SK-N-SH (cell line): ENCODE data around the gene PRPF18. TPM values are rescaled to one million over a fixed set of nuclear protein-coding genes. Genes with fewer than 3 reads are reported as not detected.

Source experiments
- CTCF ChIA-PET: fragments of 300-600, 350-600 bp; formaldehyde crosslinking; extraction: SDS; loops from one replicate; lab custom pipeline; 2021; lab: Yijun Ruan, JAX
- POLR2A ChIA-PET: fragments of 350-600 bp; sonication (Branson Sonifier 250); formaldehyde crosslinking; extraction: SDS; loops from one replicate; lab custom pipeline; 2020; ENCODE audit warnings: antibody characterized with exemption, inconsistent platforms; lab: Yijun Ruan, JAX
- DNase-seq: peaks from one replicate; pipeline ENCODE4 v3.0.0; 2012
- H2AFZ ChIP-seq: fragments of 200-600 bp; sonication (generic); 2 replicates; pipeline ENCODE4 v1.8.1; 2016; ENCODE audit warnings: antibody characterized with exemption, mild to moderate bottlenecking, low read depth
- H3F3A ChIP-seq: fragments of 200-600 bp; sonication (generic); replicated peaks from 2 replicates; pipeline ENCODE3; 2016; ENCODE audit warnings: antibody characterized with exemption, mild to moderate bottlenecking; ENCODE audit not compliant: insufficient read depth
- H3K27ac ChIP-seq, 2 experiments: fragments of 200-500 bp in 1 of 2; fragments of 200-600 bp in 1 of 2; sonication (Bioruptor generic) in 1 of 2; sonication (generic), shearing (Covaris generic) in 1 of 2; 2 replicates each; pipeline versions ENCODE4 v1.5.1 to v1.6.1; 2014 to 2016; ENCODE audit warnings: low read depth in 2 of 2, inconsistent platforms in 1 of 2, low read length in 1 of 2, mild to moderate bottlenecking in 1 of 2, mixed read lengths in 1 of 2
- H3K27me3 ChIP-seq: fragments of 200-600 bp; sonication (generic), shearing (Covaris generic); 2 replicates; pipeline ENCODE4 v1.6.1; 2016; ENCODE audit warnings: mixed run types; ENCODE audit not compliant: insufficient read depth
- H3K36me3 ChIP-seq, 2 experiments: fragments of 200-500 bp in 1 of 2; fragments of 200-600 bp in 1 of 2; sonication (Bioruptor generic) in 1 of 2; sonication (generic) in 1 of 2; replicated peaks in 1 of 2; 2 replicates each; pipeline versions ENCODE3 to v1.5.1; 2014 to 2016; ENCODE audit warnings: low read length in 1 of 2, mild to moderate bottlenecking in 1 of 2; ENCODE audit not compliant: insufficient read depth in 2 of 2, control insufficient read depth in 1 of 2
- H3K4me1 ChIP-seq, 2 experiments: fragments of 200-500 bp in 1 of 2; fragments of 200-600 bp in 1 of 2; sonication (Bioruptor generic) in 1 of 2; sonication (generic), shearing (Covaris generic) in 1 of 2; 2 replicates each; pipeline versions ENCODE4 v1.5.1 to v1.6.1; 2014 to 2016; ENCODE audit warnings: low read depth in 1 of 2, low read length in 1 of 2, mixed run types in 1 of 2; ENCODE audit not compliant: insufficient read depth in 2 of 2, control insufficient read depth in 1 of 2
- H3K4me2 ChIP-seq: fragments of 200-600 bp; sonication (generic), shearing (Covaris generic); 2 replicates; pipeline ENCODE4 v1.6.1; 2017; ENCODE audit warnings: mixed run types
- H3K4me3 ChIP-seq, 2 experiments: fragments of 200-500 bp in 1 of 2; fragments of 200-600 bp in 1 of 2; sonication (Bioruptor generic) in 1 of 2; sonication (generic), shearing (Covaris generic) in 1 of 2; 2 replicates each; pipeline versions ENCODE4 v1.5.1 to v1.8.1; 2014 to 2016; ENCODE audit warnings: low read depth in 2 of 2, inconsistent platforms in 1 of 2, low read length in 1 of 2, mild to moderate bottlenecking in 1 of 2, mixed read lengths in 1 of 2, moderate library complexity in 1 of 2
- H3K79me2 ChIP-seq: fragments of 200-600 bp; sonication (generic); 2 replicates; pipeline ENCODE4 v1.8.1; 2017; ENCODE audit warnings: mild to moderate bottlenecking; ENCODE audit not compliant: insufficient read depth
- H3K9ac ChIP-seq: fragments of 200-600 bp; sonication (generic); 2 replicates; pipeline ENCODE4 v1.6.1; 2017; ENCODE audit warnings: mixed run types
- H3K9me2 ChIP-seq: fragments of 200-600 bp; sonication (generic); 2 replicates; pipeline ENCODE4 v1.6.1; 2017; ENCODE audit warnings: mixed run types
- H3K9me3 ChIP-seq: fragments of 200-600 bp; sonication (generic); 2 replicates; pipeline ENCODE4 v1.6.1; 2017; ENCODE audit warnings: mixed run types, mild to moderate bottlenecking, moderate library complexity
- H4K20me1 ChIP-seq: fragments of 200-600 bp; sonication (generic); 2 replicates; pipeline ENCODE4 v1.6.1; 2017; ENCODE audit warnings: mild to moderate bottlenecking, mixed run types; ENCODE audit not compliant: insufficient read depth
- CHD2 ChIP-seq: fragments of 150-350 bp; IDR thresholded peaks from 2 replicates; pipeline ENCODE4 v1.6.1; 2018; ENCODE audit warnings: low read length; ENCODE audit not compliant: partially characterized antibody
- ELF1 ChIP-seq: IDR thresholded peaks from 2 replicates; pipeline ENCODE4 v1.4.0; 2012
- EP300 ChIP-seq, 2 experiments: IDR thresholded peaks; 2 replicates each; pipeline versions ENCODE4 v1.4.0 to v1.6.1; 2012; ENCODE audit warnings: borderline replicate concordance in 1 of 2, low read depth in 1 of 2, low read length in 1 of 2
- EZH2phosphoT487 ChIP-seq: fragments of 200-600 bp; sonication (generic); IDR thresholded peaks from 2 replicates; pipeline ENCODE4 v1.6.1; 2017; ENCODE audit warnings: low read depth, mixed run types, mild to moderate bottlenecking, antibody characterized with exemption, moderate library complexity, borderline replicate concordance
- FOSL2 ChIP-seq: IDR thresholded peaks from 2 replicates; pipeline ENCODE4 v1.4.0; 2012; ENCODE audit warnings: low read depth, mild to moderate bottlenecking, moderate library complexity, borderline replicate concordance
- FOXJ3 ChIP-seq: sonication (generic); formaldehyde crosslinking; IDR thresholded peaks from 2 replicates; pipeline ENCODE4 v1.5.1; 2020; ENCODE audit warnings: mild to moderate bottlenecking, missing genetic modification reagents
- JUND ChIP-seq: IDR thresholded peaks from 2 replicates; pipeline ENCODE4 v1.4.0; 2012
- MAX ChIP-seq: IDR thresholded peaks from 2 replicates; pipeline ENCODE4 v1.4.0; 2012; ENCODE audit warnings: low read depth
- NRF1 ChIP-seq: IDR thresholded peaks from 2 replicates; pipeline ENCODE4 v1.6.1; 2012; ENCODE audit warnings: low read depth, mild to moderate bottlenecking, low read length
- RCOR1 ChIP-seq: fragments of 150-350 bp; IDR thresholded peaks from 2 replicates; pipeline ENCODE4 v1.6.1; 2017; ENCODE audit warnings: antibody characterized with exemption, low read length
- REST ChIP-seq: IDR thresholded peaks from 2 replicates; pipeline ENCODE4 v1.6.1; 2012; ENCODE audit warnings: mild to moderate bottlenecking, low read depth, low read length, moderate library complexity
- RXRA ChIP-seq: IDR thresholded peaks from 2 replicates; pipeline ENCODE4 v1.4.0; 2012; ENCODE audit warnings: low read depth, mild to moderate bottlenecking, borderline replicate concordance
- SIN3A ChIP-seq: IDR thresholded peaks from 2 replicates; pipeline ENCODE4 v1.6.1; 2012; ENCODE audit warnings: low read depth, mild to moderate bottlenecking, low read length, moderate library complexity, borderline replicate concordance
- TAF1 ChIP-seq: IDR thresholded peaks from 2 replicates; pipeline ENCODE4 v1.6.1; 2012; ENCODE audit warnings: low read depth, mild to moderate bottlenecking, low read length, moderate library complexity, borderline replicate concordance
- USF2 ChIP-seq: fragments of 150-350 bp; IDR thresholded peaks from 2 replicates; pipeline ENCODE4 v1.6.1; 2017; ENCODE audit warnings: antibody characterized with exemption, low read length, low read depth, borderline replicate concordance
- YY1 ChIP-seq: IDR thresholded peaks from 2 replicates; pipeline ENCODE4 v1.4.0; 2012; ENCODE audit warnings: low read depth, mild to moderate bottlenecking
- WGBS: methylation state at CpG from one replicate; pipeline ENCODE4 v1.1.6; 2017; ENCODE audit warnings: low lambda C conversion rate; 5-methylcytosine and 5-hydroxymethylcytosine counted together
- polyA plus RNA-seq, 3 experiments: library from polyadenylated mRNA; depleted of rRNA; stranded (reverse); fragments of >200 nt; gene quantifications; 2 replicates each; pipeline ENCODE4 v1.2.3, GENCODE V29; 2012

PRPF18 gene
- polyA plus RNA-seq, 1 of the 3 experiments (the other 2 are of a cell fraction): 12.1 TPM

- no peaks in the 10 kb centered on the region for H3K36me3 ChIP-seq
- no peaks in the 10 kb centered on the region for H3F3A ChIP-seq
- H3K79me2 ChIP-seq: no peaks in the 10 kb centered on the region
- no peaks in the 10 kb centered on the region for H3K9me2 ChIP-seq
- H3K4me1 ChIP-seq: no peaks in the 10 kb centered on the region
- no peak overlapping the region for H3K4me2 ChIP-seq
- no peak overlapping the region for H2AFZ ChIP-seq
- H3K27me3 ChIP-seq: peaks cover 5% of the 10 kb centered on the region; the same call in 1 of the 2 replicates
- H4K20me1 ChIP-seq: no peaks in the 10 kb centered on the region
- ChIA-PET POLR2A (no interaction called here), CTCF (interaction anchor here (0.5 to 0.7 kb wide), 2 partner anchors 15 to 1365 kb away, joined by 3 read pairs; partner anchors contain the start of gene PRPF18)
- 24% methylated on average over 5 of the region's 5 CpGs for whole genome bisulfite sequencing
- H3K9ac ChIP-seq: no peak overlapping the region
- TF ChIP-seq FOSL2 (no peak), MAX (no peak), USF2 (no peak), YY1 (no peak), TAF1 (no peak), RXRA (no peak), REST (no peak), RCOR1 (no peak), JUND (no peak), NRF1 (no peak), SIN3A (no peak), ELF1 (no peak), EZH2phosphoT487 (no peak), FOXJ3 (CRISPR knock-in tag) (no peak), CHD2 (no peak), EP300 (IDR thresholded peaks at IDR 0.05; ENCODE audit: borderline replicate concordance in 1 of 2, low read depth in 1 of 2, low read length in 1 of 2) (no peak)
- TF ChIP-seq, all 33 proteins: peak for 0
- DNase-seq: no peak
- Histone ChIP-seq H3K27ac (no peak overlapping the region), H3K4me3 (no peak overlapping the region), H3K9me3 (no peaks in the 10 kb centered on the region; the same call in 1 of the 2 replicates)
Observed at GRCh38 chr10:13571541-13571940, 15.2 kb upstream of the PRPF18 start.
